HG03060 (cell line): ENCODE measurements around the gene SCTR.

ENCODE experiments used
- ATAC-seq: cut with Tn5 transposase; IDR thresholded peaks from one replicate; pipeline ENCODE4 v1.9.1; 2021; ENCODE audit warnings: low read depth, moderate number of reproducible peaks; ENCODE audit not compliant: unreplicated experiment

The SCTR gene

GRCh38 chr2:119432851-119433522 lies 91.3 kb downstream of the SCTR start:
- no peak for ATAC-seq

GRCh38 chr2:119431976-119432850 lies 92.1 kb downstream of the SCTR start:
- ATAC-seq, result no peak

DNA sequence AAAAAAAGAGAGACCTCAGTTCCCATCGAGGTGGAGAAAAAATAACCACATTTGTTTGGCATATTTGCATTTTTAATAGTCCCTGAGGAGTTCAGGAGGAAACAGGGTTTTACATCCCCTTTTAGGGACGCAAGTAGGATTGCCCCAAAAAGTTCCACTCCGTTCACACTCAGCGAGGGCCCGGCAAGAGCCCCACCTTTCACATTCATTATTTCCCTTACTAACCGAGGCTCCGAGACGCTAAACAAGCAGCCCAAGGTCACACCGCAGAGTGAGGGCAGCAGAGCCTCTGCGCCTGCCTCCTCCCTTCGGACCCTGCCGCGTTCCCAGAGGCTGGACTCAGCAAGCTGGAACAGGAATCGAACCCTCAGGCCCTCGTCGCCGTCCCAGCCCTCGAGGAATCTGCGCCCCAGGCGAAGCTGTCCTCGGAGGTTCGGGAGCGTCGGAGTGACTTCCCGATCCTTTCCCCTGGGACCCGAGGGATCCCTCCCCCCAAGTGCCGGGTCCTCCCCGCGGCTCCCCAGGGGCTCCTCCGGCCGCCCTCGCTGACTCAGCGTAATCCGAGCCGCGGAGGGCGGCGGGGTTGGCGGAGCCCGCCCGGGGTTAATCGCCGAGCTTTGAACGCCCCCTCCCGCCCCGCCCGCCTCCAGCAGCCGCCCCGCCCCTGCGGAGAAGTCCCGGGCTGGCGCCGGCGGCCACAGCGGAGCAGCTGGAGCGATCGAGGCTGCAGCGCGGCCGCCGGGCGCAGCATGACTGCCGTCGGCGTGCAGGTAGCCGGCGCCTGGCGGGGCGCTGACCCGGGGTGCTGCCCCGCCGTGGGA lies 92.9 kb downstream of the SCTR start, which contains the start of gene TMEM37:
Gene TMEM37 (plus strand): TSS at position 700 of the 821 bp plus-strand sequence. CDS start 50 bp downstream, at position 750.
- peak; percentile 42 for ATAC-seq

DNA sequence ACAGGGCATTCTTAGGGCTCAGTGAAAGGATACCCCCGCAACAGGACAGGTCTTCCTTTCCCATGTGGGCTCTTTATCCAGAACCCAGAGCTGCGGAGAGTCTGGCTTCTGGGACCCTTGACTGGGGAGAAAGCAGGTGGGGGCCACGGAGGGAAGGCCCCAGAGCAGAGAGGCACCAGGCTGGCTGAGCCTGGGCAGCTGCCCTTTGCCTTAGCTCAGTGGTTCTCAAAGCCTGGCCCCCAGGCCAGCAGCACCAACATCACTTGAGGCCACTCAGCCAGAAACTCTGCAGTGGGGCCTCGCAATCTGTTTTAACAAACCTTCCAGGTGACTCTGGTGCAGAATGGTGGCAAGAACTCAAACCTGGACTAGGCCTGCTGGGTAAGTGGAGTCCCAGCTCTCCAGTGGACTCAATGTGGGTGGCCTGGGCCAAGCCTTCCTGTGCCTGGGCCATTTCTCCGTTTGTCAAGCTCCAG lies 94.2 kb downstream of the SCTR start:
- no peak for ATAC-seq

- no peak for ATAC-seq
Measured at GRCh38 chr2:119429225-119429981, 94.9 kb downstream of the SCTR start.

DNA sequence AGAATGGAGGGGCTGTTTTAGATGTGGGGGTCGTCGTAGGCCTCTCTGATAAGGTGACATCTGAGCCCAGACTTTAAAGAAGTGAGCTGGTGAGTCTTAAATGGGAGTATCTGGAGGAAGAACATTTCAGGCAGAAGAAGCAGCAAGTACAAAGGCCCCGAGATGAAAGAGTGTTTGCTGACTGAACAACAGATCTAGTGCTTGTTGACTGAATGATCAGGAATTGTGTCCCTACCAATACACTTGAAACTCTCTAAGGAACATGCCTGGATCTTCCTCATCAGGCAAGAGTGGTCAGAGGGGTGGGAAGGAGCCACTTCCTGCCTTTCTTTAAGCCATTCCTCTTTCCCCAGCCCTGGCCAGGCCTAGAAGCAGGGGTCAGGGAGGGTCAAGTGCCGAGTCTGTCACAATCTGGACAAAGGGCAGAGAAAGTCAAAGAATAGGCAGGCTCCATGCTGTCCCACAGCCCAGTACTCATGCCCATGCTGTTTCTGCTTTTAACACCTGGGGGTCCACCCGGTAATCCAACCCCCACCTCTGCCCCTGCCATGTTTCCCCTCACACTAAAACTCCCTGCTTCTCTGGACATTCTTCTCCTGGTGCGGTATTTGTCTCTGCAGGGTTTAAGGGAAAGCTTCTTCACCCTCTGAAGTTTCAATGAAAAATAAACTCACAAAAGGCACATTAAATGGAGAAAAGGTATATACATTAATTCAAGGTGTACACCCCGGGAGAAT lies 95.6 kb downstream of the SCTR start:
- ATAC-seq, result no peak

GRCh38 chr2:119427756-119428155 lies 96.5 kb downstream of the SCTR start:
- no peak for ATAC-seq

DNA sequence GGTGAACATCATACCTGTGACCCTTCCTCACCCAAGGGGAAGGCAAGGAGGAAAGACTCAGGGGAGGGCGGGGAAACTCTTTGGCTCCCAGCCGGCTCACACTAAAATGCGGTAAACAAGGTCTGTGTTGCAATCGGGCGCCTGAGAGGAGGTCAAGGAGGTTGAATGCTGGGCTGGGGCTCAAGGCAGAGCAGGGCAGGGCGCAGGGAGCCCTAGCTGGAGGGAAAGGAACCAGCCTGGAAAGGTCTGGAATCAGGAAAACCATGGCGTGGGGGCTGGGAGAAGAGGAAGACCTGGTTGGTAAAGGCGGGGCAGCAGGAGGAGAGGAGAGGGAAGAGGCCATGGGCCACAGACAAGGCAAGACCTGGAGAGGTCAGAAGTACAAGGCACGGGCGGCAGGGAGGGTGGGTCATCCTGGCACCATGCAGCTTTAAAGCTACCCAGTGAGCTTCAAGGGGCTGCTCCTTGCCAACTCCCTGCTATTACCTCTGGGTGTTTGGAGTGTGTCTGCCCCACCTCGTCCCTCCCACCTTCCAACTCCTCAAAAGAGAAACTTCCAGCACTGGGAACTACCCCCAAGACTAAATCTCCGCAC lies 97.4 kb downstream of the SCTR start:
- no peak for ATAC-seq

- no peak for ATAC-seq
Measured at GRCh38 chr2:119426396-119426675, 97.9 kb downstream of the SCTR start.

GRCh38 chr2:119425620-119426395 lies 98.5 kb downstream of the SCTR start:
- no peak for ATAC-seq

- ATAC-seq, result no peak
Measured at GRCh38 chr2:119425119-119425405, 99.2 kb downstream of the SCTR start.

- ATAC-seq, result no peak
Measured at GRCh38 chr2:119424284-119425118, 99.8 kb downstream of the SCTR start.

DNA sequence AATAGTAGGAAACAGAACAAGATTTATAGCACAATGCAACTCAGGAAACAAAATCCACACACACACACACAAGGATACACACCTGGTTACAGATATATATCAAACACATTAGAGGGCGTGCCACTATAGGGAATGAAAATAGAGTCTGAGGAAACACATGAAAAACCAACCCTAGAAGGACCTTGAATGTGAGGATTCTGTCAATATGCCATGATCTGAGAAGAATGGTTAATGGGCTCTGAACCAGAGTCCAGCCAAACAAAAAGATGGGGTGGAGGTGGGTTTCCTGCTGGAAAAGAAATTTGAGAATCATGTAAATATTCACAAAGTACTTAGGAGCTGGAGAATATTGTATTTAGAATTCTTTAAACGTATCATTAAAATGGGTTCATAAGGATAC lies 100.5 kb downstream of the SCTR start:
- ATAC-seq, result no peak

DNA sequence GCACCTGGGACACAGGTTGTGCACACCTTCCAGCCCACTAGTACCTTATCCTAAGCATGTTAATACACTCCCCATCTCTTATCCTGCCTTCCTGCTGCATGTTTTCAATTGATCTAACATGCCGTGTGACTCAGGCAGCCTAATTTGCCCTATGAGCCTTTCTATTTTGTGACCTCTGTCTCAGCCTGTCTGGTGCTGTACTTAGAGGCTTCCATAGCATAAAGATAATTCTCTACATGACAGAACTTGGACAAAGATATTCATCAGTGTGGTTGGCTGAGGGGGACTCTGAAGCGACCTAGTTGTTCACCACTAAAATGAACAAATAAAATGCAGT lies 101.2 kb downstream of the SCTR start:
- no peak for ATAC-seq

DNA sequence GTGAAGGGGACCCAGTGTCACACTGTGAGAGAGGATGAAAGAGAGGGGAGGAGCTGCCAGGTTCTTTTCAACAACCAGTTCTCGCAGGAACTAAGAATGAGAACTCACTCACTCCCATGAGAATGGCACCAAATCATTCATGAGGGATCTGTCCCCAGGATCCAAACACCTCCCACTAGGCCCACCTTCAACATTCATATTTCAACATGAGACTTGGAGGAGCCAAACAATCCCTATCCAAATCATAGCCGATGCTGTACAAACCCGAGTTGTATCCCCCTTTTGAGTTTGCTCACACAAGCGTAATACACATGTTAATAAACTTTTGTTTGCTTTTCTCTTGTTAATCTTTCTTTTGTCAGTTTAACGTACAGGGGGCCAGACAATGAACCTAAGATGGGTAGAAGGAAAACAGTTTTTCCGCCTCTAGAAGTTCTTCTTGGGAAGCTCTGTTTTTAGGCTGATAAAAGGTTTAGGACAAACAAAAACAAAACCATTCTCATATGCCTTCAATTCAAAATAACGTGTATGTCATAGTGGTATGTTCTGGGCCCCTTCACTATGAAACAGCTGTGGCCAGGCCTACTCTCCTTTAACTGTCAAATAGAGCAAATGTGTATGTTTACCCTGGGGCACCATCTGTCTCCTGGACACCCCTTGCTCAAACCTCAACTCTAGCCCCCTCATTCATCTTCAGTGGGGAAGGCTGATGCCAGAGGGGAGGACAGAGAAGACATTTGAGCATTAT lies 101.7 kb downstream of the SCTR start:
- no peak for ATAC-seq

DNA sequence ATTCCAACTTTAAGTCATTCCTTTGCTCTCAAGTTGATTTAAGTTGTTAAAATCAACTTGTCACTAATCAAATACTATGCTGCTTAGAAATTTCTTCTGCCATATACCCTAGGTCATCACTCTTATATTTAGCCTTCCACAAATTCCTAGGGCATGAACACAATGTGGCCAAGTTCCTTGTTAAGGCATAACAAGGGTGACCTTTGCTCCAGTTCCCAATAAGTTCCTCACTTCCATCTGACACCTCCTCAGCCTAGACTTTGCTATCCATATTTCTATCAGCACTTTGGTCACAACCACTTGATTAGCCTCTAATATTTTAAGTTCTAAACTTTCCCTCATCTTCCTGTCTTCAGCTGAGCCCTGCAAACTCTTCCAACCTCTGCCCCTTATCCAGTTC lies 102.5 kb downstream of the SCTR start:
- ATAC-seq, result no peak

- ATAC-seq, result no peak
Measured at GRCh38 chr2:119421304-119421703, 103.0 kb downstream of the SCTR start.
